GM18526 (cell line): ENCODE data around the gene USH2A.

Experiments
- POLR2A ChIP-seq: IDR thresholded peaks from 3 replicates; pipeline ENCODE4 v1.6.1; 2011; ENCODE audit not compliant: insufficient read length; ENCODE audit errors: extremely low read depth

USH2A gene

GRCh38 chr1:215958841-215959240, 464.4 kb downstream of the USH2A start:
- TF ChIP-seq POLR2A, result no peak

GRCh38 chr1:215957663-215958062, 465.6 kb downstream of the USH2A start:
- no peak for TF ChIP-seq POLR2A

GRCh38 chr1:215932558-215932957, 490.7 kb downstream of the USH2A start:
- TF ChIP-seq POLR2A, result no peak

GRCh38 chr1:215926670-215927069, 496.6 kb downstream of the USH2A start:
- no peak for TF ChIP-seq POLR2A

GRCh38 chr1:215923129-215923824, 500.0 kb downstream of the USH2A start:
- TF ChIP-seq POLR2A, result no peak

GRCh38 chr1:215911406-215911968, 511.8 kb downstream of the USH2A start:
- TF ChIP-seq POLR2A, result no peak

- no peak for TF ChIP-seq POLR2A
These were observed 517.6 kb downstream of the USH2A start for GRCh38 chr1:215905493-215906115.

GRCh38 chr1:215900684-215901083, 522.6 kb downstream of the USH2A start:
- TF ChIP-seq POLR2A, result no peak

GRCh38 chr1:215899901-215900300, 523.3 kb downstream of the USH2A start:
- TF ChIP-seq POLR2A, result no peak

- no peak for TF ChIP-seq POLR2A
These were observed 527.4 kb downstream of the USH2A start for GRCh38 chr1:215895893-215896292.

GRCh38 chr1:215895276-215895675, 528.0 kb downstream of the USH2A start:
- no peak for TF ChIP-seq POLR2A

- TF ChIP-seq POLR2A, result no peak
These were observed 528.6 kb downstream of the USH2A start for GRCh38 chr1:215894617-215895016.

- no peak for TF ChIP-seq POLR2A
These were observed 531.8 kb downstream of the USH2A start for GRCh38 chr1:215891266-215892057.

- TF ChIP-seq POLR2A, result no peak
These were observed 532.8 kb downstream of the USH2A start for GRCh38 chr1:215890438-215890837.

GRCh38 chr1:215889871-215890270, 533.4 kb downstream of the USH2A start:
- TF ChIP-seq POLR2A, result no peak

- TF ChIP-seq POLR2A, result no peak
These were observed 535.1 kb downstream of the USH2A start for GRCh38 chr1:215888159-215888558.
